HG03575 (cell line): Measurements from ENCODE around the gene RNU1-3.
A peak's percentile ranks its signal among the peaks of the same experiment; 100 is the strongest.
"Not testable (repeated sequence)": the region's sequence is repeated elsewhere in the genome, so short reads cannot be mapped to it uniquely, and the experiment has no call there.

Experiments used
- ATAC-seq: cut with Tn5 transposase; IDR thresholded peaks from one replicate; pipeline ENCODE4 v1.9.1; 2021; ENCODE audit not compliant: unreplicated experiment, insufficient number of reproducible peaks, low FRiP score; ENCODE audit errors: extremely low read depth

The RNU1-3 gene

DNA sequence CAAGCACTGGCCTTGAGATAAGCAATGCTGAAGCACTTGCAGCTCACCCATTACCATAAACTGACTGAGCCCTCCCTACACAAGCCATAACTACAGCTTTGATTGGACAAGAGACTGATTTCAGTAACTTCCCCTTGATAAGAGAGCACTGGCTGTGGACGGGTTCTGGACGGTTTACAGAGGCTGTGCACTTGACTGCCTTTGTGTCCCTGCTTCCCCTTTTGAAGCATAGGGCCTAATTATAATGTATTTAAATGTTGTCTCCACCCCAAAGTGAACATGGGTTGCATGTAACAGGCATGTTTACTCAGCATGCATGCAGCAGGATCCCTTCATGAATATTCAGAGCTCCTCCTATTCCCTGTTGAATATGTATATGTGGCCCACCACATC is 8.4 kb upstream of the RNU1-3 start:
- not testable (repeated sequence) for ATAC-seq

DNA sequence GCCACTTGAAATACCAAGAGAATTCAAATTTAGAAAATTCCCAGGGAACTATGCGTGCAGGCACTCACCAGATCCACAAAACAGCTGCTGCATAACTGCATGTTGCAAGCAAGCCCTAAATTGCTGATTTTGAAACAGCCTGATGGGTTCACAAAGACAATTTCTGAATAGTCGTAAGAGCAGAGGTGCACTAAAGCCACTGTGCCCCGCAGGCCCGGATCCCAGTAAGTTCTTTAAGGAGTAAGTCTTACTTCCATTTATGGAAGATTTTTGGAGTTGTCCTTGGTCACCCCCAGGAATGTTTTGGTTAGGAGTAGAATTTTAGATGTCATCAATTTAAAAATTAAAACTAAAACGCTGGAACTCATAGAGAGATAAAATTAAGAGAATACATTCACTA is 7.2 kb upstream of the RNU1-3 start:
- not testable (repeated sequence) for ATAC-seq

DNA sequence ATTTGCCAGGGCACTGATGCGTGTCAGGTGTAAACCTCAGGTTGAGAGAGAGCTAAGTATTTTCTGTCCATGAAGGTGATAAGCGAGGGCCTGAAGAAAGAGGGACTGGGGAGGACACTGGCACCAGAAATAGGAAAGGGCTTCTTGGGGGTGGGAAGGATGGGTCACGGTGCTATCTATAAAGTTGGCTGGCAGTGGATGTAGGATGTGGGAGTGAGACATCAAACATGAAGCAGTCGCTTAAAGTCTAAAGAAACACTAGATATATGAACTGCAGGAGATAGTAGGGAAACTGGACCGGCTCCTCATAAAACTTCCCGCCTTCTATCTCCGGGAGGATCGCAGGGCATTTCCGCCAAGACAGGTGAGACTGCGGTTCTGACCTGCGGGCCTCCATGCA is 912 bp downstream of the RNU1-3 start:
- not testable (repeated sequence) for ATAC-seq

DNA sequence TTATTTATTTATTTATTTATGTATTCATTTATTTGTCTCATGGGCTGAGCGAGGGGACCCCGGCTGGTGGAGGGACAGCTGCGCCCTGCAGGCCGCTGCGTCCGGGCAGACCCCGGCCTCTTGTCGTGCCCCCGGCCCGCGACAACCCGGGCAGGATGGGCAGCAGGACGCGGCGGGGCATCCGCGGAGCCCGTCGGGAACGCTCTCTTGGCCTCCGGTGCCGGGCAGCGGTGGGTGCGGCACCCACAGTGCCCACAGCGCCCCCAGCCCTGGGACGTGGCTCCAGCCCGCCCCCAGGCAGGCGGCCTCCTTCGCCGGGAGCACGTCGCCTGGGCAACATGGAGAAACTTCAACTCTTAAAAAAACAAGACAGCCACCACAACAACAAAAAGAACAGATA is 8.5 kb downstream of the RNU1-3 start:
- ATAC-seq, result not testable (repeated sequence)

DNA sequence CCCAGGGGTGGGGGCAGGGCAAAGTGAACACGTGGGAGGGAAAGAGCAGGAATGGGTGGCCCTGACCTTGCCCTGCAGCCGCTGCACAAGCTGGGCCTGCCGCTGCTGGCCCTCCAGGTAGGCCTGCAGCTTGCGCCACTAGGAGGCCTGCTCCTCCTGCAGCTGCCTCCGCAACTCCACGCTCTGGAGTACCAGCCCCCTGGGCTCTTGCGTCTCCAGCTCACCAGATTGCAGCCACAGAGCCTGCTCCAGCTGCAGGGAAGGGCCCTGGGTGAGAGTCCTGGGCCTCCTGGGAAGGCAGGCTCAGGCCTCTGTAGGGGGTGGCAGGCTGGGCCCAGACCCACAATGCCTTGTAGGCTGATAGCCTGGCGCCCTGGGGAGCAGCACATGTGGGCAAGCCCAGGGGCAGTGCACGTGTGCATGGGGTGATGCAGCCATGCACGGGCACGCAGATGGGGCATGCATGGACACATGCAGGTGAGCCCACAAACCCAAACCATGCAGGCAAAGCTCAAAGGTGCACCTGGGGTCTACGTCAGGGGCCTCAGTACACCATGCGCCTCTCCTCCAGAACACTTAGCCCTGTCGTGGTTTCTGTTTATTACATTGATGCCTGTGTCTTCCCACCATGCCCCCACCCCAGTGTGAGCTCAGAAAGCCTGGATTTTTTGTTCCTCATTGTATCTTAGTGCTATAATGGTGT is 9.6 kb downstream of the RNU1-3 start:
- not testable (repeated sequence) for ATAC-seq

DNA sequence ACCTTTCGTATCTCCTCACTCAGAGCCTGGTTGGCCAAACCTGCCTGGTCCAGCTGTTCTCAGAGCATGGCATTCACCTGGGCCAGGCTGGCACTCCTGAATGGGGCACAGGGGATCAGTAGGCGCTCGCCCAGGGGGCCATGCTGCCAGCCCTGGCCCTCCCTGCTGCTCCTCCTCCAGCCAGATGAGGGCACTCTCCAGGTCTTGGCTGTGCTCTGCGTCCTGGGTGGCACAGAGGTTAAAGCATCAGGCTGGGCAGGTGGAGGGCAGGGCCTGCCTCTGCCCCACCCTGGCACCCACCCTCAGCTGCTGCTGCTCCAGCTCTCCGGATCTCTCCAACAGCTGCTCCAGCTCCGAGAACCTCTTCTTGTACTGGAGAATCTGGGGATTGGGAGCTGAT is 10.2 kb downstream of the RNU1-3 start:
- ATAC-seq, result not testable (repeated sequence)

DNA sequence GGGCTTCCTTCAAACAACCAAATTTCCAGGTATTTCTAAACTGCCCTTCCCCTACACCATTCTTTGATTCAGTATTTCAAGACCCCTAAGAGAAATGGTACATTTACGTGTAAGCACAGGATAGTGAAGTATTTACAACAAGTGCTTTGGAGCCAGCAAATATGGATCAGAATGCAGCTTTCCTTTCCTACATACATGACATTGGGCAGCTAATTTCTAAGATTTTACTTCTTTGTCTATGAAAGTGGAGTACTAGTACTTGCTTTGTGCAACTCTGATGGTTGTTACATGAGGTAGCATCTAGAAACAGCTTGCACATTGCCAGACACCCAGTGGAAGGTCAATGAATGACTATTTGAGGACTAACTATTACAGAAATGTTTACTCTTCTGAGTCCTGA is 15.2 kb downstream of the RNU1-3 start:
- ATAC-seq, result not testable (repeated sequence)

DNA sequence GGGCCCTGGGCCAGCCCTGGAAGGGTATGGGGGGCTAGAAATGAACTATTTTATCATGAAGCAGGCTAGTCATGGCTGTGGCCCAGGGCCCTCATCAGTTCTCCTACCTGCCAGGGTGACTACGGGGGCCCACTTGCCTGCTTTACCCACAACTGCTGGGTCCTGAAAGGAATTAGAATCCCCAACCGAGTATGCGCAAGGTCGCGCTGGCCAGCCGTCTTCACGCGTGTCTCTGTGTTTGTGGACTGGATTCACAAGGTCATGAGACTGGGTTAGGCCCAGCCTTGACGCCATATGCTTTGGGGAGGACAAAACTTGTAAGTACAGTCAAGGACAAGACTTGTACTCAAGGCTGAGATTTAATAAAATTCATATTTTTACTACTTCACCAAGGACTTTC is 16.8 kb downstream of the RNU1-3 start:
- ATAC-seq, result not testable (repeated sequence)

DNA sequence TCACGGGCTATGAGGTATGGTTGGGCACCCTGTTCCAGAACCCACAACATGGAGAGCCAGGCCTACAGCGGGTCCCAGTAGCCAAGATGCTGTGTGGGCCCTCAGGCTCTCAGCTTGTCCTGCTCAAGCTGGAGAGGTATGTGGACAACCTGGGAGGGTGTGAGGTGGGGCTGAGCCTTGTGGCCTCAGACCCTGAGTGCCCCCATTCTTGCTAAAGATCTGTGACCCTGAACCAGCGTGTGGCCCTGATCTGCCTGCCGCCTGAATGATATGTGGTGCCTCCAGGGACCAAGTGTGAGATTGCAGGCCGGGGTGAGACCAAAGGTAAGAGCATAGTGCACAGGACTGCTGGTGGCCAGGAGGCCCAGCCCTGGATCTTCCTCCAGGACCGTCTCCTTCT is 17.4 kb downstream of the RNU1-3 start:
- not testable (repeated sequence) for ATAC-seq

DNA sequence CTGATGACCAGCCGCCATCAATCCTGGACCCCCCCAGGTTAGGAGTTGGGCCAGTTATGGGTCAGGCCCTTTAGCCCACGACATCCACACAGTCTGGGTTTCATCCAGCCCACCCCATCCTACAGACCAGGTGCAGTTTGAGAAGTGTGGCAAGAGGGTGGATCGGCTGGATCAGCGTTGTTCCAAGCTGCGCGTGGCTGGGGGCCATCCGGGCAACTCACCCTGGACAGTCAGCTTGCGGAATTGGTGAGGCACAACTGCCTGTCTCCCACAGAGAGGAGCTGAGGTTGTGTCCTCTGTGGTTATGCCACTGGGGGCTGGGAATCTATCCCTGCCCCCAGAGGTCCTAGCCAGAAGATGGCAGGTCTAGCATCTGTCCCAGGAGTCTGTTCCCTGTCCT is 18.0 kb downstream of the RNU1-3 start:
- not testable (repeated sequence) for ATAC-seq

DNA sequence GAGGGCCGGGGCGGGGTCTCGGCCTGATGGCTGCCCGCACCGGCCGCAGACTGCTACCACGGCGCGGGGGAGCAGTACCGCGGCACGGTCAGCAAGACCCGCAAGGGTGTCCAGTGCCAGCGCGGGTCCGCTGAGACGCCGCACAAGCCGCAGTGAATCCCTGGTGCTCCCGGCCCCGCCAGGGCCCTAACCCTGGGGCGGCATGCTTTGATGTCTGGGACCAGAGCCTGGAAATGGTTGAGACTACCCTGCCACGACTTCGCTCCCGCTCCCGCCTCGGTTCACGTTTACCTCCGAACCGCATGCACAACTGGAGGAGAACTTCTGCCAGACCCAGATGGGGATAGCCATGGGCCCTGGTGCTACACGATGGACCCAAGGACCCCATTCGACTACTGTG is 18.5 kb downstream of the RNU1-3 start:
- ATAC-seq, result not testable (repeated sequence)

DNA sequence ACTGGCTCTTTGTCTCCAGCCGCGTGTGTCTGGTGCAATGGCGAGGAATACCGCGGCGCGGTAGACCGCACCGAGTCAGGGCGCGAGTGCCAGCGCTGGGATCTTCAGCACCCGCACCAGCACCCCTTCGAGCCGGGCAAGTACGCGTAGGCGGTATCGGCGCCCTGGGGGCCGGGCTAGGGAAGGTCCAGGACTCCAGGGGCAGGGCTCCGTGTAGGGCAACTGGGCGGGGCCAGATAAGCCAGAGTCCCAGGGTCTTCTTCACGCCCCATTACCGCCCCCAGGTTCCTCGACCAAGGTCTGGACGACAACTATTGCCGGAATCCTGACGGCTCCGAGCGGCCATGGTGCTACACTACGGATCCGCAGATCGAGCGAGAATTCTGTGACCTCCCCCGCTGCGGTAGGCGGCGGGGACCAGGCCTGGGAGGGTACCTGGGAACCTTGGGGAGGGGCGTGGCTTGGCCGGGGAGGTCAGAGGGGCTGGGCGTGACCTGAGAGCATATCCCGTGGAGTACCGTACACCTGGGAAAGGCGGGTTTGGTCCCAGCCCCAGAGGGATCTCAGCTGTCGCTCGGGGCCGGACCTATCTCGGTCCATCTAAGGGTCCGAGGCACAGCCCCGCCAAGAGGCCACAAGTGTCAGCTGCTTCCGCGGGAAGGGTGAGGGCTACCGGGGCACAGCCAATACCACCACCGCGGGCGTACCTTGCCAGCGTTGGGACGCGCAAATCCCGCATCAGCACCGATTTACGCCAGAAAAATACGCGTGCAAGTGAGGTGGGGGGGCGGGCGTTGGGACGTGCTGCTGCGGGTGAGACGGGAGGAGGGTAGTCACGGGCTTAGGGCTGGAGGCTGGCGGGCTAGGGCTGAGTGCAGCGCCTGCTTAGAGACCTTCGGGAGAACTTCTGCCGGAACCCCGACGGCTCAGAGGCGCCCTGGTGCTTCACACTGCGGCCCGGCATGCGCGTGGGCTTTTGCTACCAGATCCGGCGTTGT is 19.3 kb downstream of the RNU1-3 start:
- ATAC-seq, result not testable (repeated sequence)

DNA sequence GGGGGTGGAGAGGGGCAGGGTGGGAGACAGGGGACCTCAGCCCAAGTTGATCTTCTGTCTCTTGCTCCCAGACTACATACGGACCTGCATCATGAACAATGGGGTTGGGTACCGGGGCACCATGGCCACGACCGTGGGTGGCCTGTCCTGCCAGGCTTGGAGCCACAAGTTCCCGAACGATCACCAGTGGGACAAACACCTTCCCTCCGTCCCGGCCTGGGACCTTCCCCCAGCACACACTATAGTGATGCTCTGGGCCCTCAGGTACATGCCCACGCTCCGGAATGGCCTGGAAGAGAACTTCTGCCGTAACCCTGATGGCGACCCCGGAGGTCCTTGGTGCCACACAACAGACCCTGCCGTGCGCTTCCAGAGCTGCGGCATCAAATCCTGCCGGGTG is 20.0 kb downstream of the RNU1-3 start:
- not testable (repeated sequence) for ATAC-seq

DNA sequence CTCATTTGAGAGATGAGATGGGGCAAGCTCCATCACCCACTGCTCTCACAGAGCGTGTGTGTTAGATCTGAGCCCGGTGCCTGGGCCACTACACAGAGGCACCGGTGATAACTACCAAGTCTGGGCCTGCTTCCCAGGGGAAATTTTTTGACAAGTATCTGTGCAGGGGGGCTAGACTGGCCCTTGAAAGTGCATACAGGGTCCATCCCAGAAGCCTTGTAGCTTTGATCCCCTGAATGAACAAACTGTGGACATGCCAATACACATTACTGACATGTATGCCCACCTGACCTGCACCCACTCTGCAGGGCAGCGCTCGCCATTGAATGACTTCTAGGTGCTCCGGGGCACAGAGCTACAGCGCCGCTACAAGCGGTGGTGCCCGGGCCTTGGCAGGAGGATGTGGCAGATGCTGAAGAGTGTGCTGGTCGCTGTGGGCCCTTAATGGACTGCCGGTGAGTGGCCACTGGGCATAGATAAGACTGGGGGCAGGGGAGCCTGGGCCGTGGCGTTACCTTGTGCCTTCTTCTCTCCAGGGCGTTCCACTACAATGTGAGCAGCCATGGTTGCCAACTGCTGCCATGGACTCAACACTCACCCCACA is 20.6 kb downstream of the RNU1-3 start:
- not testable (repeated sequence) for ATAC-seq

DNA sequence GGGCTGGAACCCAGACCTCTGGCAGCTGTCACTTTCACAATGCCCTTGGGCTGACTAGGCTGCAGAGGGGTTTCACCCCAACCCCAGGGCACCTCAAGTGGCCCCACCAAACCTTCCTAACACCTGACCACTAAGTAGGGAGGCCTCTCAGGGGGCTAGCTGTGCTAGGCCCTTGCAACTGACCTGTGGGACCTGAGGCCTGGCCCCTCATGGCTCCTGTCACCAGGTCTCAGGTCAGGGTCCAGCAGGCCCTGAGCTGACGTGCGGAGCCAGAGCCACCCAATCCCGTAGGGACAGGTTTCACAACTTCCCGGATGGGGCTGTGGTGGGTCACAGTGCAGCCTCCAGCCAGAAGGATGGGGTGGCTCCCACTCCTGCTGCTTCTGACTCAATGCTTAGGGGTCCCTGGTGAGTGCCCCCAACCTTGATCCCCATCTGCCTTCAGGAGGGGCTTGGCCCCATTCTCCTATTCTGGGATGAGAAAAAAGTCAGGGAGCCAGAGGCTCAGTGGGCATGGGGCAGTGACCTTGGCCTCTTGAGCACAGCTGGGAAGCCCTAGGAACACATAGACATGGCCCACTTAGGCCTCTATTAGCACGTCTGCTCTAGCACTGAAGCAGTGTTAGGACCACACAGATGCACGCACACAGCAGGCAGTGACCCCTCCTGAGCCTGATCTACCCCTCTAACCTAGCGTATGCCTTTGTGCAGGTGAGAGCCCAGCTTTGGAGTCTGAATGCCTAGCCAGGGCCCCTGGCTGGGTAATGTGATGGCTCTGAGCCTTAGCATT is 21.3 kb downstream of the RNU1-3 start:
- ATAC-seq, result not testable (repeated sequence)

DNA sequence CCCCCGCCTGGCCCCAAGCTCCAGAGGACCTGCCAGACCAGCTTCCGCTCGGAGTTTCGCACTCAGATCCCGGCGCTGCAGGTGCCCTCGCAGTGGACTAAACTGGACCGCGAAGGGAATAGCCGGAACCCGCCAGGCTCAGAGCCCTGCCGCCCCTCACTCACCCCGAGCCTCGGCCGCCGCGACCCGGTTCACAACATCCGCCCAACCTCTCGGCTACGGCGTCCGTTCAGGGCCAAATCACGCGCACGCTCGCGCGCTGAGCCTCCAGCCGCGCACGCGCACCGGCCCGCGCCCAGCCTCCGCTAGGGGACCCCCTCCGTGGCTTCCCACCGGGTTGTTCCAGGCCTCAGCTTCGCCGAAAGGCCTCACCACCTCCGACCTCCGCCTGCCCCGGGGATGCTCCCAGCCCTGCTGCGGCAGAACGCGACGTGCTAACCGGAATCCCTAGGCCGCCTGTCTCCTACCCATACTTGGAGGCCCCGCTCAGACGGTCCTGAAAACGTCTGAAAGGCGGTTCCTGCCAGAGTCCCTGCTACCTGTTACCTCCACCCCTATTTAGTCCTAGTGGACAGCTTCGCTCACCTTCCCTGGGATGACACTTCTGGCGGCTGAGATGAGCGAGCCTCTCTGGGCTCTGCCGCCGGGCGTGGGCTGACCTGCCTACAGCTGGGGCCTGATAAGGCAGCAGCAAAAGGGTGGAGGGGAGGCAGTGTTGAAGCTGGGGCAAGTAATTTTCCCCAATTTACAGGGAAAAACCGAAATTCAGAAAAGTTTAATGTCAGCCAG is 22.1 kb downstream of the RNU1-3 start:
- peak; percentile 27 for ATAC-seq

DNA sequence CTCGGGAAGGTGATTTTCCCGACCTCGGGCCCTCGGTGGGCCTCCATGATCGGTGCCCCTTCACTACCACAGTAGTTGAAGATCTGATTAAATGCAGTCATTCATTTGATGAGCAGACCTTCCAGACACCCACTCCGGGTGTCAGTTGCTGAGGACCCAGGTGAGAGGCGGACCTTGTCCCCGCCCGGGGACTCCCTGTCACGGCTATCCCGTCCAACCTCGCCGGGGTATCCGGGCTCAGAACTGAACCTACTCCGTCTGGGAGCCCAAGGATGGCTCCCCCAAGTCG is 22.6 kb downstream of the RNU1-3 start:
- peak; percentile 10 for ATAC-seq

DNA sequence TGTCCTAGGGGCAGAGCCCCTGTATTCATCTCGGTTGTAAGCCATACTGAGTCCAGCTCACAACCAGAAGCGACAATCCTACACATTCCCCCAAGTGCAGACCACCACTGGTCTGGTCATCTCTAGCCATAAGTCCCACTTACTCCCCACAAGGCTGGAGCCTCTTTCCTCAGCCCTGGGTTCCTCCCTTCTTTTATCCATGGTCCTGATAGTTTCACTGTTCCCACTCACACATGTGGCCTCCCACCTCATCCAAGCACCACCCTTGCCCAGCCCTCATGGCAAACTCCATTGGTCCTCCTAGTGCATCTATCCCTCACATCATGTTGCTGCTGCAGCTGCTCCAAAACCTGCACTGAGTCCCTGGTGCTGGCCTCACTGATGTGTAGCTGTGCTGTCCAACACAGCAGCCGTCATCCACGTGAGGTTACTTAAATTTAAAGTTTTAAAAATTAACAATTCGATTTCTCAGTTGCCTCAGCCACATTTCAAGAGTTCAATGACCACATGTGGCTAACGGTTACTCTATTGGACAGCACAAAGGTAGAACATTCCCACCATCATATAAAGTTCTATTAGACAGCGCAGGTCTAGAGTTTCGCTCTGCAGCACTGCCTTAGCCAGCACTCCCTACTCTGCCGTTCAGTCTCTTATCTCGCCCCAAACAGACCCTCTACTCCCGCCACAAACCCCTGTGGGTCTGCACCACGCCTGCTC is 23.1 kb downstream of the RNU1-3 start:
- ATAC-seq, result not testable (repeated sequence)
